ENCODE measurements around the gene ACSL4. TPM values are rescaled to one million over a fixed set of nuclear protein-coding genes. Genes with fewer than 3 reads are reported as not detected.
A peak's percentile ranks its signal among the peaks of the same experiment; 100 is the strongest.
"Not testable (repeated sequence)": the region's sequence is repeated elsewhere in the genome, so short reads cannot be mapped to it uniquely, and the experiment has no call there.

The ACSL4 gene
- total RNA-seq, 1 experiment from 2014 or later, result 66.1 TPM

- peak; percentile 26 for DNase-seq (ENCODE audit: low read depth)
Measured at GRCh38 chrX:109732017-109732801, 848 bp downstream of the ACSL4 start.

- no peak for DNase-seq (ENCODE audit: low read depth)
Measured at GRCh38 chrX:109728173-109728535, 4.9 kb downstream of the ACSL4 start.

- not testable (repeated sequence) for DNase-seq (ENCODE audit: low read depth)
Measured at GRCh38 chrX:109724971-109725370, 8.1 kb downstream of the ACSL4 start.

- DNase-seq (ENCODE audit: low read depth), result no peak
Measured at GRCh38 chrX:109720947-109721346, 12.1 kb downstream of the ACSL4 start.

- DNase-seq (ENCODE audit: low read depth), result no peak
Measured at GRCh38 chrX:109719264-109719663, 13.8 kb downstream of the ACSL4 start.

GRCh38 chrX:109716431-109717028, 16.5 kb downstream of the ACSL4 start:
- DNase-seq (ENCODE audit: low read depth), result no peak

- DNase-seq (ENCODE audit: low read depth), result peak; percentile 68
Measured at GRCh38 chrX:109714340-109714958, 18.6 kb downstream of the ACSL4 start.

GRCh38 chrX:109710181-109710580, 22.9 kb downstream of the ACSL4 start:
- DNase-seq (ENCODE audit: low read depth), result no peak

- DNase-seq (ENCODE audit: low read depth), result peak; percentile 3
Measured at GRCh38 chrX:109709129-109709631, 23.9 kb downstream of the ACSL4 start.

GRCh38 chrX:109707720-109708119, 25.3 kb downstream of the ACSL4 start:
- DNase-seq (ENCODE audit: low read depth), result no peak

GRCh38 chrX:109707319-109707718, 25.7 kb downstream of the ACSL4 start:
- no peak for DNase-seq (ENCODE audit: low read depth)

- no peak for DNase-seq (ENCODE audit: low read depth)
Measured at GRCh38 chrX:109704563-109704962, 28.5 kb downstream of the ACSL4 start.

- DNase-seq (ENCODE audit: low read depth), result no peak
Measured at GRCh38 chrX:109697855-109698254, 35.2 kb downstream of the ACSL4 start.

- DNase-seq (ENCODE audit: low read depth), result no peak
Measured at GRCh38 chrX:109696146-109696740, 36.8 kb downstream of the ACSL4 start.

GRCh38 chrX:109695637-109696036, 37.4 kb downstream of the ACSL4 start:
- no peak for DNase-seq (ENCODE audit: low read depth)

GRCh38 chrX:109691752-109692151, 41.3 kb downstream of the ACSL4 start:
- no peak for DNase-seq (ENCODE audit: low read depth)

GRCh38 chrX:109691277-109691676, 41.8 kb downstream of the ACSL4 start:
- DNase-seq (ENCODE audit: low read depth), result no peak

GRCh38 chrX:109687903-109688302, 45.2 kb downstream of the ACSL4 start:
- DNase-seq (ENCODE audit: low read depth), result no peak

- no peak for DNase-seq (ENCODE audit: low read depth)
Measured at GRCh38 chrX:109685656-109686078, 47.4 kb downstream of the ACSL4 start.

- DNase-seq (ENCODE audit: low read depth), result no peak
Measured at GRCh38 chrX:109684136-109684535, 48.9 kb downstream of the ACSL4 start.

GRCh38 chrX:109681475-109682081, 51.5 kb downstream of the ACSL4 start:
- no peak for DNase-seq (ENCODE audit: low read depth)

GRCh38 chrX:109679820-109680219, 53.2 kb downstream of the ACSL4 start:
- DNase-seq (ENCODE audit: low read depth), result no peak
